Fibroblast of pulmonary artery (primary cell): Measurements from ENCODE around the gene SAMD14.
"Not testable (repeated sequence)": the region's sequence is repeated elsewhere in the genome, so short reads cannot be mapped to it uniquely, and the experiment has no call there.

Experiments used
- DNase-seq: peaks from one replicate; pipeline ENCODE4 v3.0.0-alpha.2; 2010; ENCODE audit warnings: low read depth
- H3K4me3 ChIP-seq: replicated peaks from 2 replicates; pipeline ENCODE4 v1.5.1; 2011; ENCODE audit warnings: low read depth, mild to moderate bottlenecking, control low read depth, low read length, moderate library complexity
- TF ChIP-seq, protein P1 (sequence below): IDR thresholded peaks from 2 replicates; pipeline ENCODE4 v1.5.1; 2011; ENCODE audit warnings: mild to moderate bottlenecking, control low read depth, low read length, inconsistent platforms; ENCODE audit errors: missing control alignments

The SAMD14 gene

GRCh38 chr17:50064253-50065001, 65.5 kb downstream of the SAMD14 start:
- H3K4me3 ChIP-seq, result no peak overlapping the region
- TF ChIP-seq, protein P1, sequence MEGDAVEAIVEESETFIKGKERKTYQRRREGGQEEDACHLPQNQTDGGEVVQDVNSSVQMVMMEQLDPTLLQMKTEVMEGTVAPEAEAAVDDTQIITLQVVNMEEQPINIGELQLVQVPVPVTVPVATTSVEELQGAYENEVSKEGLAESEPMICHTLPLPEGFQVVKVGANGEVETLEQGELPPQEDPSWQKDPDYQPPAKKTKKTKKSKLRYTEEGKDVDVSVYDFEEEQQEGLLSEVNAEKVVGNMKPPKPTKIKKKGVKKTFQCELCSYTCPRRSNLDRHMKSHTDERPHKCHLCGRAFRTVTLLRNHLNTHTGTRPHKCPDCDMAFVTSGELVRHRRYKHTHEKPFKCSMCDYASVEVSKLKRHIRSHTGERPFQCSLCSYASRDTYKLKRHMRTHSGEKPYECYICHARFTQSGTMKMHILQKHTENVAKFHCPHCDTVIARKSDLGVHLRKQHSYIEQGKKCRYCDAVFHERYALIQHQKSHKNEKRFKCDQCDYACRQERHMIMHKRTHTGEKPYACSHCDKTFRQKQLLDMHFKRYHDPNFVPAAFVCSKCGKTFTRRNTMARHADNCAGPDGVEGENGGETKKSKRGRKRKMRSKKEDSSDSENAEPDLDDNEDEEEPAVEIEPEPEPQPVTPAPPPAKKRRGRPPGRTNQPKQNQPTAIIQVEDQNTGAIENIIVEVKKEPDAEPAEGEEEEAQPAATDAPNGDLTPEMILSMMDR, result no peak
- peak; percentile 95 for DNase-seq

DNA sequence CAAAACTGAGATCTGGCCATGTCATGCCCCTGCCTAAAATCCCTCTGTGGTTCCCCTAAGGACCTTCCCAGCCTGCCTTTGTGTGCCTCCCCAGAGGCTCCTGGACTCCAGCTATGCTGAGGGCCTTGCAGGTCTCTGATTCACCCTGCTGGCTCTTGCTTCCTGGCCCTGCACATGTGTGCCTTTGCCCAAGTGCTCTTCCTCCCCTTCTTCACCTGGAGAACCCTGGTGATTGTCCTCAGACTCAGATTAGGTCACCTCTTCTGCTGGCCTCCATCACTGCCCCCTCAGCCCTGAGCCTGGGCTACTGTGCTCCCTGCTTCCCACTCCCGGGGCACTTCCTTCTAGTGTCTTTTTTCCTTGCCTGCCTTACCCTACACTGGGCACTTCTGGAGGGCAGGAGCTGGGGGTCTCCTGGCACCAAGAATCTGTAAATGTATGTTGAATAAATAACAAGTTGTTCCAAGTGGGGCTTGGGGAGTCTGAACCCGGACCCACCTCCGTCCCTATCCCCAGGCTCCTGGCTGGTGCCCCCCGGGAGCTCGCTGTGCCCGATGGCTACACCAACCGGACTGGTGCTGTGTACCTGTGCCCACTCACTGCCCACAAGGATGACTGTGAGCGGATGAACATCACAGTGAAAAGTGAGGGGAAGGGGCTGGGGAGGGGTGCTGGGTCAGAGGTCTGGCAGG, 66.3 kb downstream of the SAMD14 start:
- TF ChIP-seq, protein P1, result no peak
- no peak for DNase-seq
- no peak overlapping the region for H3K4me3 ChIP-seq

GRCh38 chr17:50062293-50063243, 67.4 kb downstream of the SAMD14 start:
- H3K4me3 ChIP-seq, result no peak overlapping the region
- TF ChIP-seq, protein P1, result no peak
- peak; percentile 79 for DNase-seq

DNA sequence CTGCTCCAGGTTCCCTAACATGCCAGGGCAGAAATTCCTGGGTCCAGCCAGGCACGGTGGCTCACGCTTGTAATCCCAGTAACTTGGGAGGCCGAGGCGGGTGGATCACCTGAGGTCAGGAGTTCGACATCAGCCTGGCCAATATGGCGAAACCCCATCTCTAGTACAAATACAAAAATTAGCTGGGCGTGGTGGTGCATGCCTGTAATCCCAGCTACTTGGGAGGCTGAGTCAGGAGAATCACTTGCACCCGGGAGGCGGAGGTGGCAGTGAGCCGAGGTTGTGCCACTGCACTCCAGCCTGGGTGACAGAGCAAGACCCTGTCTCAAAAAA, 68.3 kb downstream of the SAMD14 start:
- not testable (repeated sequence) for DNase-seq, H3K4me3 ChIP-seq

- TF ChIP-seq, protein P1, result no peak
- DNase-seq, result peak; percentile 76
- no peak overlapping the region for H3K4me3 ChIP-seq
These were observed 68.8 kb downstream of the SAMD14 start for GRCh38 chr17:50060951-50061712.
